H1 (cell line): ENCODE results near the gene MYO3A. TPM values are rescaled to one million over a fixed set of nuclear protein-coding genes. Genes with fewer than 3 reads are reported as not detected.

Source experiments
- CBX8 ChIP-seq: fragments of 300-800, 300-1000 bp; sonication (generic); IDR thresholded peaks from 2 replicates; pipeline ENCODE4 v1.7.1; 2016; ENCODE audit warnings: low read depth, low read length, borderline replicate concordance
- HDAC6 ChIP-seq: IDR thresholded peaks from one replicate; pipeline ENCODE4 v1.7.1; 2012; ENCODE audit warnings: low read depth, mild to moderate bottlenecking, inconsistent platforms, low read length, moderate library complexity
- RXRA ChIP-seq: IDR thresholded peaks from 2 replicates; pipeline ENCODE4 v1.6.1; 2011; ENCODE audit warnings: low read depth, mild to moderate bottlenecking, low read length, moderate library complexity; ENCODE audit not compliant: insufficient read depth
- polyA plus RNA-seq, 7 experiments: library from polyadenylated mRNA; depleted of rRNA in 3 of 7; stranded (reverse) in 5 of 7; unstranded in 2 of 7; fragments of >200 nt in 5 of 7; fragments of 200-250 nt in 2 of 7; gene quantifications; 1 replicate in 5 of 7; 2 replicates in 1 of 7; 4 replicates in 1 of 7; pipeline versions ENCODE4 v1.2.1 to v1.2.3, GENCODE V29; 2011 to 2013; ENCODE audit warnings: missing spikeins in 2 of 7, mixed read lengths in 2 of 7
- total RNA-seq: library from RNA; stranded (reverse); fragmentation: NEBNext Ultra II Directional; extraction: Animal tissue kit (Norgen Biotek cat#: 25700); gene quantifications from 2 replicates; pipeline ENCODE4 v1.2.1, GENCODE V29; 2021

MYO3A gene
- total and polyA plus RNA-seq, 2 of the 8 experiments (the other 6 are each of a cell fraction or from before 2014, with no cell fraction given), result 3.9 to 5.3 TPM

- TF ChIP-seq HDAC6, result no peak
- TF ChIP-seq CBX8, result no peak
- no peak for TF ChIP-seq RXRA
- TF ChIP-seq, all 59 proteins: peak for 0
Observed at GRCh38 chr10:25982107-25982506, 48.1 kb downstream of the MYO3A start (continued).
